Type B pancreatic cell (in vitro differentiated cells): ENCODE measurements around the gene PLEKHO2. TPM values are rescaled to one million over a fixed set of nuclear protein-coding genes. Genes with fewer than 3 reads are reported as not detected.

Experiments used
- DNase-seq: peaks from one replicate; pipeline ENCODE4 v3.0.0; 2021; ENCODE audit warnings: mixed read lengths; ENCODE audit not compliant: unreplicated experiment; ENCODE audit errors: extremely low spot score
- H3K27ac Mint-ChIP-seq: 2 replicates; pipeline ENCODE4 v1.8.0; 2021; ENCODE audit warnings: mild to moderate bottlenecking, mixed read lengths
- H3K27me3 Mint-ChIP-seq: 2 replicates; pipeline ENCODE4 v1.8.0; 2021; ENCODE audit warnings: mixed read lengths
- H3K36me3 Mint-ChIP-seq: 2 replicates; pipeline ENCODE4 v1.8.0; 2021; ENCODE audit warnings: mixed read lengths
- H3K4me1 Mint-ChIP-seq: one replicate; pipeline ENCODE4 v1.8.0; 2021; ENCODE audit warnings: mixed read lengths; ENCODE audit not compliant: unreplicated experiment
- H3K4me3 Mint-ChIP-seq: 2 replicates; pipeline ENCODE4 v1.8.0; 2021; ENCODE audit warnings: mild to moderate bottlenecking, mixed read lengths
- H3K9me3 Mint-ChIP-seq: 2 replicates; pipeline ENCODE4 v1.8.0; 2021; ENCODE audit warnings: mixed read lengths
- total RNA-seq: library from RNA; stranded (reverse); gene quantifications from 2 replicates; pipeline ENCODE4 v1.2.1, GENCODE V29; 2021; ENCODE audit warnings: low replicate concordance
- TF ChIP-seq, protein P1 (sequence below): fragments of 200-600 bp; sonication (generic); conservative IDR thresholded peaks from 2 replicates; pipeline ENCODE4 v1.5.0; 2021; ENCODE audit warnings: antibody characterized with exemption, mild to moderate bottlenecking

Gene PLEKHO2
- total RNA-seq, 1 donor from 2014 or later, result 11.2 TPM

DNA sequence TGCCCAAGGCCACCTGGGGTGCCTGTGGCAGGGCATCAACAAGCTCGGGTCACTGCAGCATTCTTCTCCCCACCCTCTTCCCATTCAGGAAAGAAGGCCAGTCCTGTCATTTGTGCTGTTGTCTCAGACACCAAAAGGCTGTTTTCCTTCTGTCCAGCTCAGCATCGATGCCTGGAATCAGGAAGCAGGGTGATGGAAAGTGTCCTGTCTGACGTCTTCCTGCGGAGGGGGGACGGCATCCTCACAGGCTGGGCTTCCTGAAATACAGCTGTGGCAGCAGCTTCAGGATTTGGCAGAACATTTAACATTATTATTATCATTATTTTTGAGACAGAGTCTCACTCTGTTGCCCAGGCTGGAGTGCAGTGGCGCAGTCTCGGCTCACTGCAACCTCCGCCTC lies 37.0 kb downstream of the PLEKHO2 start:
- TF ChIP-seq, protein P1, sequence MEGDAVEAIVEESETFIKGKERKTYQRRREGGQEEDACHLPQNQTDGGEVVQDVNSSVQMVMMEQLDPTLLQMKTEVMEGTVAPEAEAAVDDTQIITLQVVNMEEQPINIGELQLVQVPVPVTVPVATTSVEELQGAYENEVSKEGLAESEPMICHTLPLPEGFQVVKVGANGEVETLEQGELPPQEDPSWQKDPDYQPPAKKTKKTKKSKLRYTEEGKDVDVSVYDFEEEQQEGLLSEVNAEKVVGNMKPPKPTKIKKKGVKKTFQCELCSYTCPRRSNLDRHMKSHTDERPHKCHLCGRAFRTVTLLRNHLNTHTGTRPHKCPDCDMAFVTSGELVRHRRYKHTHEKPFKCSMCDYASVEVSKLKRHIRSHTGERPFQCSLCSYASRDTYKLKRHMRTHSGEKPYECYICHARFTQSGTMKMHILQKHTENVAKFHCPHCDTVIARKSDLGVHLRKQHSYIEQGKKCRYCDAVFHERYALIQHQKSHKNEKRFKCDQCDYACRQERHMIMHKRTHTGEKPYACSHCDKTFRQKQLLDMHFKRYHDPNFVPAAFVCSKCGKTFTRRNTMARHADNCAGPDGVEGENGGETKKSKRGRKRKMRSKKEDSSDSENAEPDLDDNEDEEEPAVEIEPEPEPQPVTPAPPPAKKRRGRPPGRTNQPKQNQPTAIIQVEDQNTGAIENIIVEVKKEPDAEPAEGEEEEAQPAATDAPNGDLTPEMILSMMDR, result no peak
- no peaks in the 10 kb centered on the region for H3K9me3 Mint-ChIP-seq
- peaks cover 26% of the 10 kb centered on the region for H3K4me1 Mint-ChIP-seq
- no peaks in the 10 kb centered on the region for H3K36me3 Mint-ChIP-seq
- no peaks in the 10 kb centered on the region for H3K27me3 Mint-ChIP-seq
- no peak overlapping the region for H3K27ac Mint-ChIP-seq
- no peak for DNase-seq
- H3K4me3 Mint-ChIP-seq, result no peak overlapping the region

DNA sequence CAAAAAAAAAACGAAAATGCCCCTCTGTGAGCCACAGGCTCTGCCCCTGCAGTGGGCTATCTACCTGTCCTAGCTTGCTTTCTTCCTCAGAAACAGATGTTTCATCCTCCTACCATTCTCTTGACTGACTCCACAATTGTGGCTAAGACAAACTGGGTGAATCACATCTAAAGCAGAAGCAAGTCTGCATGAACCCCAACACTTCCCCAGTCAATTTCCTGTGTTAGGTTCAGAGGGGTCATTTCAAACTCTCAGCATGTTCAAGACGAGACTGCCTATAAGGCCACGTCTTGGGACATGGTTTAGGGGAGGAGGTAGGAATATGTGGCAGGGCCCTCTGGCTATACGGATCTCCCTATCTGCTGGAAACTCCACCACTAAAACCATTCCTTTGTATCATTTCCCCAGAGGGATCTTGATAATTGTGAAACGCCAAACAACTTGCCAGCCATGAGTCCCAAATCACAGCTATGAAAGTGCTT lies 41.4 kb downstream of the PLEKHO2 start:
- no peak for DNase-seq
- H3K4me1 Mint-ChIP-seq, result peaks cover 17% of the 10 kb centered on the region
- no peaks in the 10 kb centered on the region for H3K36me3 Mint-ChIP-seq
- H3K9me3 Mint-ChIP-seq, result no peaks in the 10 kb centered on the region
- H3K27me3 Mint-ChIP-seq, result no peaks in the 10 kb centered on the region
- H3K4me3 Mint-ChIP-seq, result no peak overlapping the region
- TF ChIP-seq, protein P1, result no peak
- H3K27ac Mint-ChIP-seq, result no peak overlapping the region

DNA sequence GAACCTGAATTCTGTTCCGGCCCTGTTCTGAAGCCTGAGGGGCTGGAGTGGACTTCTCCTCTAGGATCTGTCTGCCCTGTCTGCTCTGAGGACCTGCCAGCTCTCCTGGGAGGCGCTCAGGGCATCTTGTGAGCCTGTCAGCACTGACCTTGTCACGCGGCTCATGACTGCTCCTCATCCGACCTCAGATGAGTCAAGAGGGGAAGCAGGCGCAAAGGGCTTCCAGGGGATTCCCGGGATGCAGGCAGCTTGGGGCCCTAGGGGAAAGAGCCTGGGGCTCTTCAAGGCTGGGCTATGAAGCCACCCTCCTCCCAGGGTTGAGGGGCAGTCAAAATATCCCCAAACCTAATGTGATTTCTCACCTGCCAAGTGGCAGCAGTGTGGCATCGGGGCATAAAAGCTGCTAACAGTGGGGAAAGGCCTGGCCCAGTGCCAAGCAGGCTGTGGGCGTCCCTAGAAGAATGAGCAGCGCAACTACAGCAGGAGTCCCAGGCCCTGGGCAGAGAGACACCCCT lies 42.3 kb downstream of the PLEKHO2 start:
- Mint-ChIP-seq H3K27ac (no peak overlapping the region), H3K27me3 (no peaks in the 10 kb centered on the region), H3K4me3 (no peak overlapping the region), H3K36me3 (no peaks in the 10 kb centered on the region), H3K4me1 (peaks cover 17% of the 10 kb centered on the region), H3K9me3 (no peaks in the 10 kb centered on the region)
- no peak for DNase-seq
- TF ChIP-seq, protein P1, result no peak

DNA sequence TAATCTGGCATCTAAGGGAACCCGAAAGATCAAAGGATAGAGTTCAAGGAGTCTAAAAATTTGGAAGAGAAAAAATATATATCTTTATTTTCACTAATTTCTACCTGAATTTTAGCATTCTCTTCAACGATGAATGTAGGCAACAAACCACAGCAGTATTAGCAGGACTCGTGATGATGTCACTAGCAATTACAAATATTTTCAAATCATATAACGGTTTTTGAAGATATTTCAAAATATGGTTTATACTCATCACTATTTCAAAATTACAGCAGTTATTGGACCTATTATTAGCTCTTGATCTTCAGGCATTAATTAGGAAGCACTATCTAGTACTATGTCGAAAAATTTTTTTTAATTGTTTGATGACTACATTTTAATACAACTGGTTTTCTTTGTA lies 43.0 kb downstream of the PLEKHO2 start:
- TF ChIP-seq, protein P1, result no peak
- Mint-ChIP-seq H3K9me3 (no peaks in the 10 kb centered on the region), H3K36me3 (no peaks in the 10 kb centered on the region), H3K4me3 (no peak overlapping the region), H3K27me3 (no peaks in the 10 kb centered on the region), H3K27ac (no peak overlapping the region), H3K4me1 (peaks cover 17% of the 10 kb centered on the region)
- no peak for DNase-seq

DNA sequence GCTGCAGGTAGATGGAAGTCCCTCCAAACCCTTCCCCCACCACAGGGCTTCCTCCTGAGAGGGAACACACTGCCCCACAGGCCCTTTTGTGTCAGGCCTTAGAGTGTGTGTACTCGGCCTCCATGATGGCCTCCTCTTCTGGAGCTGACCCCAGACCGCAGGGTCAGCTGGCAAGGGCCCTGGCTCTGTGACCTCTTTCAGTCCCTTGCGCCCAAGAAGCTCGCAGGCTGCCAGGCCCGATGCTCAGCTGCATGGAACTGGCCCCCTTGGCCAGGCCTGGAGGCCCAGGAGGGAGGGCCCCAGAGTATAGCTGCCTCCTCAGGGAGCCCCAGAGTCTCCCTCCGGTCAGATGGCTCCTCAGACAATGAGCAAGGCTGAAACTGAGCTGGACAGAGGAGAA lies 46.6 kb downstream of the PLEKHO2 start:
- TF ChIP-seq, protein P1, result no peak
- DNase-seq, result no peak
- peaks cover 18% of the 10 kb centered on the region for H3K4me1 Mint-ChIP-seq
- H3K36me3 Mint-ChIP-seq, result no peaks in the 10 kb centered on the region
- no peaks in the 10 kb centered on the region for H3K27me3 Mint-ChIP-seq
- no peak overlapping the region for H3K27ac Mint-ChIP-seq
- no peak overlapping the region for H3K4me3 Mint-ChIP-seq
- no peaks in the 10 kb centered on the region for H3K9me3 Mint-ChIP-seq

DNA sequence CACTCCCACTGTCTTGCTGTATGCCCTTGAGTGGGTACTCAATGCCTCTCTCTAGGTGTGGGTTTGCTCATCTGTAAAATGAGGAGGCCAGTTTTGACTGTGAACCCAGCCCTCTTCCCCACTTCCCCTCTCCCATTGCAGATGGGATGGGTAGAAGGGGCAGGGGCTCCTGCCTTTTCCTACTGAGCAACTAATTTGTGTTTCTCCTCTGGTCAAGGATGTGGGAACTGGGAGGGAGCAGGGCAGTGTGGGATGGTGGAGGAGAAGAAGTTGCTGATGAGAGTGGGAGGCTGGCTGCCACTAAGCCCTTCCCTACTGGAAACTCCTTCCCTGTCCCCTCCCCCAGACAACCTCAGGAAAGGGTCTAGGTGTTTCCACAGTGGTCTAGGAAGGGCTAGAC lies 49.8 kb downstream of the PLEKHO2 start:
- TF ChIP-seq, protein P1, result no peak
- no peaks in the 10 kb centered on the region for H3K9me3 Mint-ChIP-seq
- no peaks in the 10 kb centered on the region for H3K36me3 Mint-ChIP-seq
- H3K4me1 Mint-ChIP-seq, result peaks cover 39% of the 10 kb centered on the region
- no peak overlapping the region for H3K4me3 Mint-ChIP-seq
- H3K27ac Mint-ChIP-seq, result no peak overlapping the region
- H3K27me3 Mint-ChIP-seq, result no peaks in the 10 kb centered on the region
- DNase-seq, result no peak
